GM23248 (cell line): ENCODE results near the gene BMP2. TPM values are rescaled to one million over a fixed set of nuclear protein-coding genes. Genes with fewer than 3 reads are reported as not detected.

Experiments used
- DNase-seq: peaks from one replicate; pipeline ENCODE4 v3.0.0-alpha.2; 2015
- H2AFZ ChIP-seq: fragments of 200-600 bp; sonication (generic); 2 replicates; pipeline ENCODE4 v1.6.1; 2016; ENCODE audit warnings: antibody characterized with exemption
- H3F3A ChIP-seq: fragments of 200-600 bp; sonication (generic); 2 replicates; pipeline ENCODE4 v1.6.1; 2016; ENCODE audit warnings: mild to moderate bottlenecking, antibody characterized with exemption, mixed run types; ENCODE audit not compliant: insufficient read depth
- H3K27ac ChIP-seq: fragments of 200-600 bp; sonication (generic); 2 replicates; pipeline ENCODE4 v1.5.1; 2016; ENCODE audit warnings: mild to moderate bottlenecking
- H3K27me3 ChIP-seq: fragments of 200-600 bp; sonication (generic); replicated peaks from 2 replicates; pipeline ENCODE4 v1.6.1; 2016; ENCODE audit warnings: mild to moderate bottlenecking; ENCODE audit not compliant: insufficient read depth
- H3K36me3 ChIP-seq: fragments of 200-600 bp; sonication (generic); 2 replicates; pipeline ENCODE4 v1.6.1; 2016; ENCODE audit warnings: low read depth, mild to moderate bottlenecking
- H3K4me1 ChIP-seq: fragments of 200-600 bp; sonication (generic); 2 replicates; pipeline ENCODE4 v1.6.1; 2016; ENCODE audit warnings: mild to moderate bottlenecking; ENCODE audit not compliant: insufficient read depth
- H3K4me2 ChIP-seq: fragments of 200-600 bp; sonication (generic); one replicate; pipeline ENCODE4 v1.6.1; 2016; ENCODE audit warnings: mild to moderate bottlenecking; ENCODE audit not compliant: unreplicated experiment
- H3K4me3 ChIP-seq: fragments of 200-600 bp; sonication (generic); 2 replicates; pipeline ENCODE4 v1.5.1; 2016; ENCODE audit warnings: mild to moderate bottlenecking
- H3K79me2 ChIP-seq: fragments of 200-600 bp; sonication (generic); 2 replicates; pipeline ENCODE4 v1.6.1; 2016; ENCODE audit warnings: mild to moderate bottlenecking; ENCODE audit not compliant: insufficient read depth
- H3K9ac ChIP-seq: fragments of 200-600 bp; sonication (generic); 2 replicates; pipeline ENCODE4 v1.6.1; 2016; ENCODE audit warnings: mild to moderate bottlenecking
- H3K9me2 ChIP-seq: fragments of 200-600 bp; sonication (generic); 2 replicates; pipeline ENCODE4 v1.6.1; 2016; ENCODE audit warnings: mixed run types, mild to moderate bottlenecking, moderate library complexity; ENCODE audit not compliant: insufficient read depth
- H3K9me3 ChIP-seq: fragments of 200-600 bp; sonication (generic); one replicate; pipeline ENCODE4 v1.6.1; 2017; ENCODE audit warnings: low read depth
- H4K20me1 ChIP-seq: fragments of 200-600 bp; sonication (generic); 2 replicates; pipeline ENCODE4 v1.6.0; 2016; ENCODE audit not compliant: insufficient read depth
- EZH2 ChIP-seq: fragments of 200-600 bp; sonication (generic); IDR thresholded peaks from 2 replicates; pipeline ENCODE4 v1.6.1; 2018; ENCODE audit warnings: antibody characterized with exemption, mild to moderate bottlenecking; ENCODE audit not compliant: insufficient read depth, poor library complexity, severe bottlenecking
- EZH2phosphoT487 ChIP-seq: fragments of 200-600 bp; sonication (generic); IDR thresholded peaks from 2 replicates; pipeline ENCODE4 v1.6.1; 2018; ENCODE audit warnings: antibody characterized with exemption, moderate library complexity, mild to moderate bottlenecking, low read depth; ENCODE audit not compliant: insufficient read depth
- WGBS, 2 experiments: methylation state at CpG; one replicate each; pipeline ENCODE4 v1.1.6; 2015 to 2017; ENCODE audit warnings: low lambda C conversion rate in 2 of 2, low coverage in 1 of 2; ENCODE audit errors: missing lambda C conversion rate in 2 of 2; 5-methylcytosine and 5-hydroxymethylcytosine counted together
- in situ Hi-C: fragments of 300-500 bp; cut with MboI; formaldehyde crosslinking; loops from 2 replicates; pipeline ENCODE4 v1.15.0; 2020
- polyA plus RNA-seq: library from polyadenylated mRNA; unstranded; fragments of >200 nt; fragmentation: Nextera tagmentation; extraction: Ambion mirVana; gene quantifications from 2 replicates; pipeline ENCODE4 v1.2.1, GENCODE V29; 2016
- total RNA-seq: library from RNA; depleted of rRNA; stranded (reverse); fragments of >200 nt; shearing (Covaris generic); gene quantifications from 2 replicates; pipeline ENCODE4 v1.2.3, GENCODE V29; 2014

The BMP2 gene
- total and polyA plus RNA-seq, 2 experiments from 2014 or later: 0.33 to 0.76 TPM

- no peak overlapping the region for H3K27ac ChIP-seq
- H3K79me2 ChIP-seq: no peaks in the 10 kb centered on the region
- no peak overlapping the region for H2AFZ ChIP-seq
- no peak overlapping the region for H3K4me2 ChIP-seq
- no peaks in the 10 kb centered on the region for H3K9me3 ChIP-seq
- 0 out of 2 replicates have a peak, but pooled peaks cover 13% of the 10 kb centered on the region for H3K27me3 ChIP-seq
- no peaks in the 10 kb centered on the region for H3F3A ChIP-seq
- H3K9me2 ChIP-seq: no peaks in the 10 kb centered on the region
- H3K4me1 ChIP-seq: no peaks in the 10 kb centered on the region
- TF ChIP-seq EZH2phosphoT487: no peak
- no peak for TF ChIP-seq EZH2
- in situ Hi-C loops: no loop called here
- no peak overlapping the region for H3K4me3 ChIP-seq
- DNase-seq: no peak
- H3K36me3 ChIP-seq: no peaks in the 10 kb centered on the region
- 27 to 28% methylated on average over 8 of the region's 8 CpGs for WGBS, 2 experiments
- H4K20me1 ChIP-seq: no peaks in the 10 kb centered on the region
- H3K9ac ChIP-seq: no peak overlapping the region
Measured at GRCh38 chr20:6735942-6736845, 31.3 kb upstream of the BMP2 start.

- H3K9me3 ChIP-seq: no peaks in the 10 kb centered on the region
- H3F3A ChIP-seq: no peaks in the 10 kb centered on the region
- H3K27ac ChIP-seq: no peak overlapping the region
- H2AFZ ChIP-seq: no peak overlapping the region
- no peaks in the 10 kb centered on the region for H3K36me3 ChIP-seq
- 0% methylated on average over 1 of the region's 1 CpG for WGBS, 2 experiments
- no peaks in the 10 kb centered on the region for H3K79me2 ChIP-seq
- no peaks in the 10 kb centered on the region for H3K9me2 ChIP-seq
- no peak for DNase-seq
- in situ Hi-C loops: no loop called here
- no peaks in the 10 kb centered on the region for H3K4me1 ChIP-seq
- no peak overlapping the region for H3K9ac ChIP-seq
- no peak overlapping the region for H3K4me3 ChIP-seq
- H3K4me2 ChIP-seq: no peak overlapping the region
- no peak for TF ChIP-seq EZH2
- no peak for TF ChIP-seq EZH2phosphoT487
- no peaks in the 10 kb centered on the region for H4K20me1 ChIP-seq
- H3K27me3 ChIP-seq: peaks cover 13% of the 10 kb centered on the region; the same call in 1 of the 2 replicates
Measured at GRCh38 chr20:6739406-6739805, 28.1 kb upstream of the BMP2 start.

GRCh38 chr20:6740096-6740495, 27.4 kb upstream of the BMP2 start:
- Histone ChIP-seq H3K9ac (no peak overlapping the region), H3K4me1 (no peaks in the 10 kb centered on the region), H3K4me3 (no peak overlapping the region), H3F3A (no peaks in the 10 kb centered on the region), H3K9me2 (no peaks in the 10 kb centered on the region), H3K79me2 (no peaks in the 10 kb centered on the region), H3K36me3 (no peaks in the 10 kb centered on the region), H3K27ac (no peak overlapping the region), H3K4me2 (no peak overlapping the region), H3K9me3 (no peaks in the 10 kb centered on the region), H3K27me3 (peaks cover 13% of the 10 kb centered on the region; the same call in 1 of the 2 replicates), H2AFZ (no peak overlapping the region), H4K20me1 (no peaks in the 10 kb centered on the region)
- WGBS, 2 experiments: 55 to 59% methylated on average over 3 of the region's 3 CpGs
- in situ Hi-C loops: no loop called here
- TF ChIP-seq EZH2 (no peak), EZH2phosphoT487 (no peak)
- DNase-seq: no peak

- no peak for DNase-seq
- WGBS, 2 experiments: 8 to 11% methylated on average over 1 of the region's 1 CpG
- H3K27ac ChIP-seq: no peak overlapping the region
- no peaks in the 10 kb centered on the region for H3K36me3 ChIP-seq
- no peak overlapping the region for H2AFZ ChIP-seq
- H3K79me2 ChIP-seq: no peaks in the 10 kb centered on the region
- H3F3A ChIP-seq: no peaks in the 10 kb centered on the region
- in situ Hi-C loops: no loop called here
- no peak overlapping the region for H3K9ac ChIP-seq
- no peak for TF ChIP-seq EZH2
- no peak for TF ChIP-seq EZH2phosphoT487
- no peak overlapping the region for H3K4me2 ChIP-seq
- H3K4me3 ChIP-seq: no peak overlapping the region
- H3K27me3 ChIP-seq: peaks cover 20% of the 10 kb centered on the region
- H4K20me1 ChIP-seq: no peaks in the 10 kb centered on the region
- H3K9me3 ChIP-seq: no peaks in the 10 kb centered on the region
- no peaks in the 10 kb centered on the region for H3K4me1 ChIP-seq
- H3K9me2 ChIP-seq: no peaks in the 10 kb centered on the region
Measured at GRCh38 chr20:6744180-6744579, 23.3 kb upstream of the BMP2 start.
